Uterus (tissue), 4 donors: ENCODE data around the gene APPBP2. TPM values are rescaled to one million over a fixed set of nuclear protein-coding genes. Genes with fewer than 3 reads are reported as not detected.

Experiments
- DNase-seq, 2 donors: peaks; one replicate each; pipeline ENCODE4 v3.0.0-alpha.2; 2019 to 2020
- H3K27ac ChIP-seq, 2 donors: fragments of 200-600 bp; sonication (generic); 1 replicate in 1 of 2; 2 replicates in 1 of 2; pipeline ENCODE4 v1.5.1; 2016 to 2018
- H3K27me3 ChIP-seq, 2 donors: fragments of 200-600 bp; sonication (generic); one replicate each; pipeline ENCODE4 v1.5.1; 2018 to 2019; ENCODE audit warnings: control low read depth in 1 of 2
- H3K36me3 ChIP-seq, 2 donors: fragments of 200-600 bp; sonication (generic); one replicate each; pipeline ENCODE4 v1.5.1; 2019; ENCODE audit warnings: control low read depth in 1 of 2
- H3K4me1 ChIP-seq, 2 donors: fragments of 200-600 bp; sonication (generic); one replicate each; pipeline ENCODE4 v1.5.1; 2018 to 2019; ENCODE audit warnings: control low read depth in 1 of 2
- H3K4me3 ChIP-seq, 2 donors: fragments of 200-600 bp; sonication (generic); 1 replicate in 1 of 2; 2 replicates in 1 of 2; pipeline ENCODE4 v1.5.1; 2018 to 2019; ENCODE audit warnings: mild to moderate bottlenecking in 1 of 2
- H3K9me3 ChIP-seq, 2 donors: fragments of 200-600 bp; sonication (generic); one replicate each; pipeline ENCODE4 v1.5.1; 2019; ENCODE audit warnings: control low read depth in 1 of 2
- CTCF ChIP-seq, 4 experiments: fragments of 200-600 bp in 2 of 4; fragments of 450-650 bp in 2 of 4; sonication (generic) in 2 of 4; IDR thresholded peaks; one replicate each; pipeline ENCODE4 v1.5.1; 2016 to 2019; ENCODE audit warnings: antibody characterized with exemption in 4 of 4, mild to moderate bottlenecking in 2 of 4, moderate library complexity in 1 of 4
- POLR2A ChIP-seq, 2 donors: fragments of 450-650 bp; IDR thresholded peaks; one replicate each; pipeline ENCODE4 v1.6.1; 2016; ENCODE audit warnings: antibody characterized with exemption in 2 of 2, mild to moderate bottlenecking in 1 of 2, moderate library complexity in 1 of 2
- intact Hi-C: fragments of 100-400 bp; cut with DNase I; formaldehyde crosslinking; loops from one replicate; pipeline ENCODE4 v1.15.1; 2023; ENCODE audit warnings: low total_unique reads
- total RNA-seq, 4 donors: library from RNA; depleted of rRNA in 3 of 4; stranded (reverse); fragments of >200 nt in 3 of 4; gene quantifications; one replicate each; pipeline versions ENCODE4 v1.1.0 to v1.2.4, GENCODE V29; 2014 to 2023
- donor health status: DM: yes; HTN: yes; CAD: no.

The APPBP2 gene
- total RNA-seq, 4 donors from 2014 or later = 13.8 to 103 (median 36.2) TPM

- DNase-seq = no peak
- Histone ChIP-seq H3K27me3 (no peaks in the 10 kb centered on the region), H3K27ac (no peak overlapping the region), H3K36me3 (no peaks in the 10 kb centered on the region), H3K9me3 (no peaks in the 10 kb centered on the region), H3K4me1 (no peaks in the 10 kb centered on the region), H3K4me3 (no peak overlapping the region)
- TF ChIP-seq POLR2A (IDR thresholded peaks at IDR 0.05) (no peak), CTCF (IDR thresholded peaks at IDR 0.05) (no peak)
- intact Hi-C loops = no loop called here
Observed at GRCh38 chr17:60508384-60508980, 17.6 kb downstream of the APPBP2 start.

GRCh38 chr17:60506312-60506711 lies 19.7 kb downstream of the APPBP2 start:
- H3K4me1 ChIP-seq = no peaks in the 10 kb centered on the region
- no peak for TF ChIP-seq POLR2A (IDR thresholded peaks at IDR 0.05)
- TF ChIP-seq CTCF (IDR thresholded peaks at IDR 0.05) = no peak

GRCh38 chr17:60502145-60502544 lies 23.9 kb downstream of the APPBP2 start:
- no peaks in the 10 kb centered on the region for H3K27me3 ChIP-seq
- H3K4me3 ChIP-seq = no peak overlapping the region
- TF ChIP-seq POLR2A (IDR thresholded peaks at IDR 0.05) = no peak
- TF ChIP-seq CTCF (IDR thresholded peaks at IDR 0.05) = no peak
- H3K27ac ChIP-seq = no peak overlapping the region
- H3K9me3 ChIP-seq = no peaks in the 10 kb centered on the region
- no peak for DNase-seq
- no peaks in the 10 kb centered on the region for H3K36me3 ChIP-seq
- H3K4me1 ChIP-seq = no peaks in the 10 kb centered on the region
- intact Hi-C loops = no loop called here

More at GRCh38 chr17:60506312-60506711, 19.7 kb downstream of the APPBP2 start:
- Histone ChIP-seq H3K27ac (no peak overlapping the region), H3K27me3 (no peaks in the 10 kb centered on the region), H3K4me3 (no peak overlapping the region), H3K36me3 (no peaks in the 10 kb centered on the region), H3K9me3 (no peaks in the 10 kb centered on the region)
- intact Hi-C loops = no loop called here
- DNase-seq = no peak

- H3K9me3 ChIP-seq = no peaks in the 10 kb centered on the region
- no peaks in the 10 kb centered on the region for H3K4me1 ChIP-seq
- H3K27me3 ChIP-seq = no peaks in the 10 kb centered on the region
- H3K36me3 ChIP-seq = no peaks in the 10 kb centered on the region
- DNase-seq = no peak
- H3K4me3 ChIP-seq = no peak overlapping the region
- no peak overlapping the region for H3K27ac ChIP-seq
- intact Hi-C loops = no loop called here
- TF ChIP-seq POLR2A (IDR thresholded peaks at IDR 0.05) (no peak), CTCF (IDR thresholded peaks at IDR 0.05) (no peak)
Observed at GRCh38 chr17:60501589-60501988, 24.5 kb downstream of the APPBP2 start.

GRCh38 chr17:60496041-60496440 lies 30.0 kb downstream of the APPBP2 start:
- TF ChIP-seq CTCF (IDR thresholded peaks at IDR 0.05) = no peak
- TF ChIP-seq POLR2A (IDR thresholded peaks at IDR 0.05) = no peak
- DNase-seq = no peak
- Histone ChIP-seq H3K27me3 (no peaks in the 10 kb centered on the region), H3K4me1 (no peaks in the 10 kb centered on the region), H3K36me3 (no peaks in the 10 kb centered on the region), H3K4me3 (no peak overlapping the region), H3K27ac (no peak overlapping the region), H3K9me3 (no peaks in the 10 kb centered on the region)
- intact Hi-C loops = no loop called here
